Measurements from ENCODE around the gene KCNN2.

- TF ChIP-seq CTCF (conservative IDR thresholded peaks at IDR 0.05 in 1 of 2, IDR thresholded peaks at IDR 0.05 in 1 of 2; ENCODE audit: low read depth in 1 of 2, low read length in 2 of 2), result no peak
- TF ChIP-seq EZH2 (IDR thresholded peaks at IDR 0.05; ENCODE audit: low read length, missing control alignments), result no peak
These were observed 73.3 kb downstream of the KCNN2 start for GRCh38 chr5:114435220-114435481.

Measured in fibroblast of lung (primary cell).